ENCODE data around the gene ITPR1. TPM values are rescaled to one million over a fixed set of nuclear protein-coding genes. Genes with fewer than 3 reads are reported as not detected.

Gene ITPR1
- total RNA-seq, 1 experiment from 2014 or later, result 48.5 TPM

- no peaks in the 10 kb centered on the region for H3K36me3 ChIP-seq (ENCODE audit: low read depth, low read length)
- 0 out of 2 replicates have a peak, but pooled peaks cover 6% of the 10 kb centered on the region for H3K4me1 ChIP-seq (ENCODE audit: insufficient read depth, low read length)
- no peaks in the 10 kb centered on the region for H3K27me3 ChIP-seq (ENCODE audit: low read length)
- no peak for ATAC-seq
- no peak overlapping the region for H2AFZ ChIP-seq (ENCODE audit: low read length)
- H3K9me3 ChIP-seq (ENCODE audit: low read length), result no peaks in the 10 kb centered on the region
- no peak overlapping the region for H3K4me2 ChIP-seq (ENCODE audit: low read length)
- ChIA-PET CTCF (no interaction called here), POLR2A (ENCODE audit: unreplicated experiment) (no interaction called here)
- H3K79me2 ChIP-seq (ENCODE audit: low read length), result no peaks in the 10 kb centered on the region
- H3K9ac ChIP-seq (ENCODE audit: low read length), result no peak overlapping the region
- intact Hi-C loops (cut with micrococcal nuclease), result no loop called here
- H3K27ac ChIP-seq (ENCODE audit: low read length), result no peak overlapping the region
- BruUV-seq (replicated peaks), result no TSS peak
- H3K4me3 ChIP-seq (ENCODE audit: low read length), result no peak overlapping the region
- H4K20me1 ChIP-seq (ENCODE audit: low read length), result no peaks in the 10 kb centered on the region
- no peaks in the 10 kb centered on the region for H3K9me2 ChIP-seq (replicated peaks; ENCODE audit: low read length)
- DNase-seq, result no peak
- no peaks in the 10 kb centered on the region for H3F3A ChIP-seq (ENCODE audit: low read length, unreplicated experiment)
- TF ChIP-seq EZH2phosphoT487 (IDR thresholded peaks at IDR 0.05; ENCODE audit: borderline replicate concordance, low read length), result no peak
- no peak for TF ChIP-seq CTCF (conservative IDR thresholded peaks at IDR 0.05; ENCODE audit: low read depth, low read length)
- TF ChIP-seq EZH2 (IDR thresholded peaks at IDR 0.05; ENCODE audit: low read length, unreplicated experiment), result no peak
Measured at GRCh38 chr3:4849136-4849535, 356.0 kb downstream of the ITPR1 start.

- no peaks in the 10 kb centered on the region for H4K20me1 ChIP-seq (ENCODE audit: low read length)
- H3K79me2 ChIP-seq (ENCODE audit: low read length), result no peaks in the 10 kb centered on the region
- no peak overlapping the region for H3K9ac ChIP-seq (ENCODE audit: low read length)
- H3F3A ChIP-seq (ENCODE audit: low read length, unreplicated experiment), result no peaks in the 10 kb centered on the region
- H2AFZ ChIP-seq (ENCODE audit: low read length), result no peak overlapping the region
- CTCF ChIA-PET, result no interaction called here
- H3K9me2 ChIP-seq (replicated peaks; ENCODE audit: low read length), result no peaks in the 10 kb centered on the region
- no peak overlapping the region for H3K4me3 ChIP-seq (ENCODE audit: low read length)
- H3K4me2 ChIP-seq (ENCODE audit: low read length), result no peak overlapping the region
- 0 out of 2 replicates have a peak, but pooled peaks cover 6% of the 10 kb centered on the region for H3K4me1 ChIP-seq (ENCODE audit: insufficient read depth, low read length)
- BruUV-seq (replicated peaks), result no TSS peak
- no peak overlapping the region for H3K27ac ChIP-seq (ENCODE audit: low read length)
- H3K36me3 ChIP-seq (ENCODE audit: low read depth, low read length), result no peaks in the 10 kb centered on the region
- intact Hi-C loops (cut with micrococcal nuclease), result no loop called here
- H3K9me3 ChIP-seq (ENCODE audit: low read length), result no peaks in the 10 kb centered on the region
- POLR2A ChIA-PET (ENCODE audit: unreplicated experiment), result no interaction called here
- ATAC-seq, result no peak
- no peaks in the 10 kb centered on the region for H3K27me3 ChIP-seq (ENCODE audit: low read length)
- TF ChIP-seq EZH2 (IDR thresholded peaks at IDR 0.05; ENCODE audit: low read length, unreplicated experiment) (no peak), EZH2phosphoT487 (IDR thresholded peaks at IDR 0.05; ENCODE audit: borderline replicate concordance, low read length) (no peak), CTCF (conservative IDR thresholded peaks at IDR 0.05; ENCODE audit: low read depth, low read length) (no peak)
- DNase-seq, result no peak
Measured at GRCh38 chr3:4849739-4850138, 356.6 kb downstream of the ITPR1 start.

GRCh38 chr3:4850211-4850927 lies 357.2 kb downstream of the ITPR1 start:
- Histone ChIP-seq H3K4me2 (ENCODE audit: low read length) (no peak overlapping the region), H3K9me3 (ENCODE audit: low read length) (no peaks in the 10 kb centered on the region), H3K4me1 (ENCODE audit: insufficient read depth, low read length) (0 out of 2 replicates have a peak, but pooled peaks cover 6% of the 10 kb centered on the region), H3F3A (ENCODE audit: low read length, unreplicated experiment) (no peaks in the 10 kb centered on the region), H3K79me2 (ENCODE audit: low read length) (no peaks in the 10 kb centered on the region), H2AFZ (ENCODE audit: low read length) (no peak overlapping the region), H3K36me3 (ENCODE audit: low read depth, low read length) (no peaks in the 10 kb centered on the region), H3K4me3 (ENCODE audit: low read length) (no peak overlapping the region), H3K27ac (ENCODE audit: low read length) (no peak overlapping the region), H3K9me2 (replicated peaks; ENCODE audit: low read length) (no peaks in the 10 kb centered on the region), H4K20me1 (ENCODE audit: low read length) (no peaks in the 10 kb centered on the region), H3K27me3 (ENCODE audit: low read length) (no peaks in the 10 kb centered on the region), H3K9ac (ENCODE audit: low read length) (no peak overlapping the region)
- intact Hi-C loops (cut with micrococcal nuclease), result no loop called here
- no TSS peak for BruUV-seq (replicated peaks)
- TF ChIP-seq EZH2phosphoT487 (IDR thresholded peaks at IDR 0.05; ENCODE audit: borderline replicate concordance, low read length) (no peak), EZH2 (IDR thresholded peaks at IDR 0.05; ENCODE audit: low read length, unreplicated experiment) (no peak)
- ChIA-PET CTCF (no interaction called here), POLR2A (ENCODE audit: unreplicated experiment) (no interaction called here)
- DNase-seq (no peak), ATAC-seq (no peak)
